ENCODE results near the gene ARHGEF1.

Gene ARHGEF1

DNA sequence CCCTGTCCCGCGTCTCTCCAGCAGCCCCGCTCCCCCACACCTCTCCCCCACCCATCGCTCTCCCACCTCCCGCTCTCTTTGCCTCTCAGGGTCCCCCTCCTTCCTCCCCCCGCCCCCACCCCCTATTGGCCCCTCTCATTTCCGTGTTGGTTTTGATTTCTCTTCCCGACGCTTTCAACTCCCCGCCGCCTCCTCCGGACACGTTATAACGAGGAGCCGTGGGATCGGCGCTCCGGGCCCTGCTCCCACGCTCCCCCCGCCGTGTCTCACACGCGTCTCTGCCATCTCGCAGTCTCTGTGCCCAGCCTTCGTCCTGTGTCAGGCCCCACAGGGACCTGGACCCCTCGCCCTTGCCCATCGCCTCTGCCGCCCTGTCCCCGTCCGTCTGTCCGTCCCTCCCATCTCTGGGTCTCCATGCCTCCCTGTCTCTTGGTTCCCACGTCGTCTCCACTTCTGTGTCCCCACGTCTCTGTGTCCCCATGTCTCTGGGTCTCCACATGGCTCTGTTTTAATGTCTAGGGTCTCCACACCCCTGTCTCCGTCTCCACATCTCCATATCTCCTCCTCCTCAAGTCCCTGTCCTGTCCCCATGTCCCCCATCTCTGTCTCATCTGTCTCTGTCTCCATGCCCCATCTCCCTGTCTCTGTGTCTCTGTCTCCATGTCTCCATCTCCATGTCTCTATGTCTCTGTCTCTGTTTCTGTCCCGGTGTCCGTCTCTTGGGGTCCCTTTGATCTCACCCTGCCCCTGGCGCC, 32.2 kb downstream of the ARHGEF1 start:
- Histone ChIP-seq H3K4me1 (ENCODE audit: control insufficient read depth, insufficient read depth, low read length) (peaks cover 5% of the 10 kb centered on the region; the same call in 1 of the 2 replicates), H3K4me3 (ENCODE audit: low read depth, low read length) (no peak overlapping the region), H3K27me3 (ENCODE audit: control insufficient read depth, insufficient read depth, low read length) (peaks cover 100% of the 10 kb centered on the region), H3K27ac (ENCODE audit: low read depth, low read length) (no peak overlapping the region), H3K36me3 (ENCODE audit: control insufficient read depth, insufficient read depth, low read length) (no peaks in the 10 kb centered on the region), H3K9me3 (ENCODE audit: control insufficient read depth, insufficient read depth, low read length) (no peaks in the 10 kb centered on the region), H3K9ac (ENCODE audit: low read depth, low read length) (no peak overlapping the region)

DNA sequence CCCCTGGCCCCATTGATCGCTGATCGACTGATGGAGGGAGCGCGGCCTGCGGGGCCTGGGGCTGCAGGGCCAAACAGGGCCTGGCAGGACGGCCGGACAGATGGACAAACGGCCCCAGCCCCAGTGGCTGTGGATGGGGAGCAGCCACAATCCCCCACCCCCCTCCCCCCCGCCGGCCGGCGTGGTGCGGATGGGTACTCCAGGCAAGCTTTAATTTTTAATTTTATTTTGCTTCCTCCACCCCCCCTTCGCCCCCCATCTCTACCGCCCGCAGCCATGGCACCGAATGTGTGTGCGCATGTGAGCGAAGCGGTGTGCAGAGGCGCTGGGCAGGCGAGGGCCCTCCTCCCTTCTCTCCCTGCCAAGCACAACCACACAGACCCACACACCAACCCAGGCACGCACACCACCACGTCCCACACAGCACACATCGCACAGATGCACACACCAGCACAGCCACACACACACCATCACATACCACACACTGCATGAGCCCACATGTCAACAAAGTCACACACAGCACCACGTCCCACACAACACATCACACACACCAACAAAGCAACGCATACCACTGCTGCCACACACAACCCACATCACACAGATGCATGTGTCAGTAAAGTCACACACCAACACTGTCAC, 32.9 kb downstream of the ARHGEF1 start:
- Histone ChIP-seq H3K36me3 (ENCODE audit: control insufficient read depth, insufficient read depth, low read length) (no peaks in the 10 kb centered on the region), H3K4me1 (ENCODE audit: control insufficient read depth, insufficient read depth, low read length) (peaks cover 5% of the 10 kb centered on the region; the same call in 1 of the 2 replicates), H3K4me3 (ENCODE audit: low read depth, low read length) (no peak overlapping the region), H3K27me3 (ENCODE audit: control insufficient read depth, insufficient read depth, low read length) (peaks cover 100% of the 10 kb centered on the region), H3K27ac (ENCODE audit: low read depth, low read length) (no peak overlapping the region), H3K9me3 (ENCODE audit: control insufficient read depth, insufficient read depth, low read length) (no peaks in the 10 kb centered on the region), H3K9ac (ENCODE audit: low read depth, low read length) (no peak overlapping the region)

DNA sequence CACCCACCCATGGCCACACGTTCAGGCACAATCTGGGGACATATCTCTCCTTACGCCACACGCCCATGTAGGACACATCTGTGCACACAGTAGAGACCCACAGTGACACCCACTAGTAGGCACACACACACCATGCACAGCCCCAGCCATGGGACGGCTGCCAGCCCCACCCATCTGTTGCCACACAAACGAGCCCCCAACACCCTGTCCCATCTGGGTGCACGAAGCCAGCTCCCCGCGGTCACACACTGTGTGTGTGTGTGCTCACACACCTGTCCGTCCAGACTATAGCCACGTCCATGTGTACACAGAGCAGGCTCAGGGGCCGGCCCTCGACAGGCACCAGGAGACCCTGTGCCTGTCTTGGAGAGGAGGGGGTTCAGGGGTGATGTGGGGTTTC, 34.7 kb downstream of the ARHGEF1 start:
- peaks cover 100% of the 10 kb centered on the region for H3K27me3 ChIP-seq (ENCODE audit: control insufficient read depth, insufficient read depth, low read length)
- H3K9ac ChIP-seq (ENCODE audit: low read depth, low read length) = no peak overlapping the region
- H3K27ac ChIP-seq (ENCODE audit: low read depth, low read length) = no peak overlapping the region
- H3K9me3 ChIP-seq (ENCODE audit: control insufficient read depth, insufficient read depth, low read length) = no peaks in the 10 kb centered on the region
- no peak overlapping the region for H3K4me3 ChIP-seq (ENCODE audit: low read depth, low read length)
- no peaks in the 10 kb centered on the region; the same call in 1 of the 2 replicates for H3K4me1 ChIP-seq (ENCODE audit: control insufficient read depth, insufficient read depth, low read length)
- no peaks in the 10 kb centered on the region for H3K36me3 ChIP-seq (ENCODE audit: control insufficient read depth, insufficient read depth, low read length)

DNA sequence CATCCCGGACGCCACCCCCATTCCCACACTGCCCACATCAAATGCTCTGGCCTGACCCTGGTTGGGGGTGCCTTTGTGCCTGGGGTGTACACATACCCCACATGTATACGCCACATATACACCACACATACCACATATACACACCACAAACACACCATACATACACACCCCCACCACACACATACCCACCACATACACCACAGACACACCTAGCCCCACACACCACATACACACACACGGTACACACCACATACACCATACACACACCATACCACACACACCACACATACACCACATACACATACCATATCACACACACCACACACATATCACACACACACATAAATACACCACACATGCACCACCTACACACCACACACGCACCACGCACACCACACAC, 35.1 kb downstream of the ARHGEF1 start:
- Histone ChIP-seq H3K4me3 (ENCODE audit: low read depth, low read length) (no peak overlapping the region), H3K4me1 (ENCODE audit: control insufficient read depth, insufficient read depth, low read length) (no peaks in the 10 kb centered on the region; the same call in 1 of the 2 replicates), H3K9me3 (ENCODE audit: control insufficient read depth, insufficient read depth, low read length) (no peaks in the 10 kb centered on the region), H3K36me3 (ENCODE audit: control insufficient read depth, insufficient read depth, low read length) (no peaks in the 10 kb centered on the region), H3K27me3 (ENCODE audit: control insufficient read depth, insufficient read depth, low read length) (peaks cover 100% of the 10 kb centered on the region), H3K27ac (ENCODE audit: low read depth, low read length) (no peak overlapping the region), H3K9ac (ENCODE audit: low read depth, low read length) (no peak overlapping the region)

DNA sequence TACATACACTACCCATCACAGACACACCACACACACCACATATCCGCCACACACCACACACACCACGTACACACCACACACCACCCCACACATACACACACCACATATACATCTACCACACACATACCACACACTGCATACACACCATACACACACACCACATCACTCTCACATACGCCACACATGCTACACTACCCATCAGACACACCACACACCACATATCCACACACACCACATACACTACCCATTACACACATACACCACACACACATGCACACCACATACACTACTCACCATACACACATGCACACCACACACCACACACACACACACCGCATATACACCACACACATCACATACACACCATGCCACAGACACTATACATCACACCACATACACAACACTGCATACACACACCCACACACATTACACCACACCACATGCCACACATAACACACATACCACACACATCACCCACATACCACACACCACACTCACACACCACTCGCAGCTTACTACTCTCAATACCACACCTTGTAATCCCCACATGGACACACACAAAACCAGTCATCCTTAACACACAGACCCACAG, 35.8 kb downstream of the ARHGEF1 start:
- no peaks in the 10 kb centered on the region for H3K36me3 ChIP-seq (ENCODE audit: control insufficient read depth, insufficient read depth, low read length)
- no peak overlapping the region for H3K9ac ChIP-seq (ENCODE audit: low read depth, low read length)
- no peaks in the 10 kb centered on the region; the same call in 1 of the 2 replicates for H3K4me1 ChIP-seq (ENCODE audit: control insufficient read depth, insufficient read depth, low read length)
- H3K27ac ChIP-seq (ENCODE audit: low read depth, low read length) = no peak overlapping the region
- no peak overlapping the region for H3K4me3 ChIP-seq (ENCODE audit: low read depth, low read length)
- no peaks in the 10 kb centered on the region for H3K9me3 ChIP-seq (ENCODE audit: control insufficient read depth, insufficient read depth, low read length)
- H3K27me3 ChIP-seq (ENCODE audit: control insufficient read depth, insufficient read depth, low read length) = peaks cover 98% of the 10 kb centered on the region

DNA sequence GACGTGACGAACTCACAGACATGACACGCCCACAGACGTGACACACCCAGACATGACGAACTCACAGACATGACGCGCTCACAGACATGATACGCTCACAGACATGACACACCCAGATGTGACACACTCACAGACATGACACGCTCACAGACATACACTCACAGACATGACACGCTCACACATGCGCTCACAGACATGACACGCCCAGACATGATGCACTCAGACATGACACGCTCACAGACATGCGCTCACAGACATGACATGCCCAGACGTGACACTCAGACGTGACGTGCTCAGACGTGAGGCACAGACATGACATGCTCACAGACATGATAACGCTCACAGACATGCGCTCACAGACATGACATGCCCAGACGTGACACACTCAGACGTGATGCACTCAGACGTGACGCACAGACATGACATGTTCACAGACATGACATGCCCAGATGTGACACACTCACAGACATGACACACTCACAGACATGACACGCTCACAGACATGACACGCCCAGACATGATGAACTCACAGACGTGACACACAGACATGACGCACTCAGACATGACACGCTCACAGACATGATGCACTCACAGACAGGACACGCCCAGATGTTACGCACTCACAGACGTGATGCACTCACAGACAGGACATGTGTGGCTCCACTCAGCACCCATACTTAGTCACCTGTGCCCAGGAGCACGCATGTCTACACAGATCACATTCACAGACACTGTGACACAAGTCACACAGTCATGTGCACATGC, 37.1 kb downstream of the ARHGEF1 start:
- Histone ChIP-seq H3K4me3 (ENCODE audit: low read depth, low read length) (no peak overlapping the region), H3K27ac (ENCODE audit: low read depth, low read length) (no peak overlapping the region), H3K27me3 (ENCODE audit: control insufficient read depth, insufficient read depth, low read length) (peaks cover 97% of the 10 kb centered on the region), H3K4me1 (ENCODE audit: control insufficient read depth, insufficient read depth, low read length) (no peaks in the 10 kb centered on the region; the same call in 1 of the 2 replicates), H3K36me3 (ENCODE audit: control insufficient read depth, insufficient read depth, low read length) (no peaks in the 10 kb centered on the region), H3K9ac (ENCODE audit: low read depth, low read length) (no peak overlapping the region), H3K9me3 (ENCODE audit: control insufficient read depth, insufficient read depth, low read length) (no peaks in the 10 kb centered on the region)

DNA sequence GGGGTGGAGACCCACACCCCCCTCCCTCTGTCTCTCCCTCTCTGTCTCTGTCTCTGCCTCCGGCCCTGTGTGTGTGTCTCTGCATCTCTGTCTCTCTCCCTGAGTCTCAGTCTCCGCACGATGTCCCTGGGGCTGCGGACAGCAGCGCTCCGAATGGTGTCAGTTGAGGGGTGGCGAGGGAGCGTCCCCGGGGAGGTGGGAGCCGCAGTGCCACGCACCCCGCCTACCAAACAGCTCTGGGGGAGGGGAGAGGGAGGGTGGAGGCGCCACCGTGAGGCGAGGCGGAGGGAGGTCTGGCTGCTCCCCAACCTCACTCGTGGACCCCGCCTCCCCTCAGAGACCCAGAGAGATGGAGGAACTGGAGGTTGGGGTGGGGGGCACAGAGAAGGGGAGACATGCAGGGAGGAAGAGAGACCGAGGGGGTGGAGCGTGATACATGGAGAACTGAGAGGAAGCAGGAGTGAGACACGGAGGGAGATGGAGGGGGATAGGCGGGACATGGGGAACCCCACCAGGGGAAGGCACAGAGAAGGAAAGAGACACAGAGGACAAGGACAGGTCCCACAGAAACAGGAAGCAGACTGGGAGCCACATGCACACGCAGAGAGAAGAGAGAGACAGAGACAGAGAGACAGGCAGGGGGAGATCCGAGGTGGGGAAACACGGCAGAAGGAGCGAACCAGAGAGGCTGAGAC, 38.0 kb downstream of the ARHGEF1 start:
- H3K27me3 ChIP-seq (ENCODE audit: control insufficient read depth, insufficient read depth, low read length) = peaks cover 97% of the 10 kb centered on the region
- H3K4me3 ChIP-seq (ENCODE audit: low read depth, low read length) = no peak overlapping the region
- no peaks in the 10 kb centered on the region for H3K36me3 ChIP-seq (ENCODE audit: control insufficient read depth, insufficient read depth, low read length)
- H3K4me1 ChIP-seq (ENCODE audit: control insufficient read depth, insufficient read depth, low read length) = no peaks in the 10 kb centered on the region; the same call in 1 of the 2 replicates
- no peak overlapping the region for H3K27ac ChIP-seq (ENCODE audit: low read depth, low read length)
- H3K9me3 ChIP-seq (ENCODE audit: control insufficient read depth, insufficient read depth, low read length) = no peaks in the 10 kb centered on the region
- H3K9ac ChIP-seq (ENCODE audit: low read depth, low read length) = no peak overlapping the region

DNA sequence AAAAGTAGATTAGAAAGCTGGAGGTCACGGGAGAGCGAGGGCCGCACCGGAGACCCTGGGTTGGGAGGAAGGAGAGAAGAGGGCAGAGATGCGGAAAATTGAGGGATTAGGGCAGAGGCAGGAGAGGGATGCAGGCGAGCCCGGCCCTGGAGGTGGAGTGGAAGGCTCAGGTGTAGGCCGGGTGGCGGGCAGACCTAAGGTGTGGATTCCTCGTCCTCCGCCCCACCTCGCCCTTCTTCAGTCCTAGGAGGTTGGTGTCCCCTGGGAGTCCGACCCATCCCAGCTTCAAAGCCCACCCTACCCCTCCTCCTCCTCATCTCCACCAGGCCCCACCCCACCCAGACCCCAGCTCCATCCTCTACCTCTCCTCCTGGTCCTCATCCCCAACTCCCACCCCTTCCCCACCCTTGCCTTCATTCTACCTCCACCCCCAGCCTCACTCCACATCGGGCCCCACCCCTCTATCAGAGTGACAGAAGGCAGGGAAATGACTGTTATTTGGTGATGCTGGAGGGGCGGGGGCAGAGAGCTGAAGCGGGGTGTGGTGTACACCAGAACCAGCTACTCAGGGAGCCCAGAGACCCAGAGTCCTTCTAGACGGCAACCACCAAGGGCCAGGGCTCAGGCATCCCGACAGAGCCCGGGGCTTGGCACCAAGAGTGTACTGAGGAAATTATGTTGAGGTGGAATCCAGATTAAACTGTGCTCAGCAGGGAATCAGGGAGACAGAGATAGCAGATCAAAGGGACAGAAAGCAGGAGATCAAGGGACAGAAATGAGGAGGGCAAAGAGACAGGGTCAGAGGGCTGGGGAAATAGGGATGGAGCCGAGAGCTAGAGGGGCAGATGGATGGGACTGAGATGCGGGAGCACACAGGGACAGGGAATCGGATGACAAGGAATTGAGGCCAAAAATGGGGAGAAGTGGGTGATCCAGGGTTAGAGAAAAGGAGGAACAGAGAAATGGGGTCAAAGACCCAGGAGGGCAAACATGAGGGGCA, 38.9 kb downstream of the ARHGEF1 start:
- H3K27me3 ChIP-seq (ENCODE audit: control insufficient read depth, insufficient read depth, low read length) = peaks cover 97% of the 10 kb centered on the region
- H3K27ac ChIP-seq (ENCODE audit: low read depth, low read length) = no peak overlapping the region

DNA sequence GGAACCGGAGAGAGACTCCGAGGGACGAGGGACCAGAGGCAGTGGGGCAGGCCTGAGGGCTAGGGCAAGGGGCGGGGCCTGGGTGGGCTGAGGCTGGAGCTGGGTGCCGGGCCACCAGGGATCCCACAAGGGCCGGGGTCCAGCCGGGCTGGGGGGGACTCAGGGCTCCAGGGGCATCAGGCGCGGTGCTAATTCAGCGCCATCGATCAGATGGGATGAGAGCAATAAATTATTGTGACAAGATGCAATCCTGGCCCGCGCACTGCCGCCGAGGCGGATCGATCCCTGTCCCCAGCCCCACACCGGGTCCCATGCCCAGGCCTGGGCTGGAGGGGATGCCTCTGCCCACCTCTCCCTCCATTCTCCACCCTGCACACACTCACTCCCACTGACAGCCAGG, 39.6 kb downstream of the ARHGEF1 start:
- Histone ChIP-seq H3K27ac (ENCODE audit: low read depth, low read length) (no peak overlapping the region), H3K4me3 (ENCODE audit: low read depth, low read length) (no peak overlapping the region), H3K9me3 (ENCODE audit: control insufficient read depth, insufficient read depth, low read length) (no peaks in the 10 kb centered on the region), H3K36me3 (ENCODE audit: control insufficient read depth, insufficient read depth, low read length) (no peaks in the 10 kb centered on the region), H3K27me3 (ENCODE audit: control insufficient read depth, insufficient read depth, low read length) (peaks cover 97% of the 10 kb centered on the region), H3K9ac (ENCODE audit: low read depth, low read length) (no peak overlapping the region), H3K4me1 (ENCODE audit: control insufficient read depth, insufficient read depth, low read length) (no peaks in the 10 kb centered on the region; the same call in 1 of the 2 replicates)

More for the DNA sequence above, 38.9 kb downstream of the ARHGEF1 start:
- H3K9me3 ChIP-seq (ENCODE audit: control insufficient read depth, insufficient read depth, low read length) = no peaks in the 10 kb centered on the region
- no peaks in the 10 kb centered on the region; the same call in 1 of the 2 replicates for H3K4me1 ChIP-seq (ENCODE audit: control insufficient read depth, insufficient read depth, low read length)
- H3K36me3 ChIP-seq (ENCODE audit: control insufficient read depth, insufficient read depth, low read length) = no peaks in the 10 kb centered on the region
- no peak overlapping the region for H3K9ac ChIP-seq (ENCODE audit: low read depth, low read length)
- H3K4me3 ChIP-seq (ENCODE audit: low read depth, low read length) = no peak overlapping the region

Measured in HUES48 (cell line).